Nephron (organoid): ENCODE data around the gene SH3YL1.

Experiments used
- H3K27ac Mint-ChIP-seq, 3 experiments: 2 replicates each; pipeline ENCODE4 v1.8.0; 2020; ENCODE audit warnings: mixed read lengths in 3 of 3, mild to moderate bottlenecking in 2 of 3, moderate library complexity in 1 of 3
- H3K27me3 Mint-ChIP-seq: 2 replicates; pipeline ENCODE4 v1.8.0; 2021; ENCODE audit warnings: low read depth, mild to moderate bottlenecking, moderate library complexity, mixed read lengths
- H3K36me3 Mint-ChIP-seq: 2 replicates; pipeline ENCODE4 v1.8.0; 2020; ENCODE audit warnings: low read depth, mixed read lengths
- H3K4me1 Mint-ChIP-seq: 2 replicates; pipeline ENCODE4 v1.8.0; 2020; ENCODE audit warnings: mixed read lengths
- H3K4me3 Mint-ChIP-seq, 3 experiments: 2 replicates each; pipeline ENCODE4 v1.8.0; 2020; ENCODE audit warnings: mild to moderate bottlenecking in 3 of 3, mixed read lengths in 3 of 3, moderate library complexity in 2 of 3
- H3K9me3 Mint-ChIP-seq: 2 replicates; pipeline ENCODE4 v1.8.0; 2020; ENCODE audit warnings: mixed read lengths
- TF ChIP-seq, protein P1 (sequence below), 3 experiments: fragments of 200-600 bp; sonication (generic); IDR thresholded peaks; one replicate each; pipeline ENCODE4 v1.5.0; 2021; ENCODE audit warnings: antibody characterized with exemption in 3 of 3; ENCODE audit not compliant: unreplicated experiment in 3 of 3

SH3YL1 gene

DNA sequence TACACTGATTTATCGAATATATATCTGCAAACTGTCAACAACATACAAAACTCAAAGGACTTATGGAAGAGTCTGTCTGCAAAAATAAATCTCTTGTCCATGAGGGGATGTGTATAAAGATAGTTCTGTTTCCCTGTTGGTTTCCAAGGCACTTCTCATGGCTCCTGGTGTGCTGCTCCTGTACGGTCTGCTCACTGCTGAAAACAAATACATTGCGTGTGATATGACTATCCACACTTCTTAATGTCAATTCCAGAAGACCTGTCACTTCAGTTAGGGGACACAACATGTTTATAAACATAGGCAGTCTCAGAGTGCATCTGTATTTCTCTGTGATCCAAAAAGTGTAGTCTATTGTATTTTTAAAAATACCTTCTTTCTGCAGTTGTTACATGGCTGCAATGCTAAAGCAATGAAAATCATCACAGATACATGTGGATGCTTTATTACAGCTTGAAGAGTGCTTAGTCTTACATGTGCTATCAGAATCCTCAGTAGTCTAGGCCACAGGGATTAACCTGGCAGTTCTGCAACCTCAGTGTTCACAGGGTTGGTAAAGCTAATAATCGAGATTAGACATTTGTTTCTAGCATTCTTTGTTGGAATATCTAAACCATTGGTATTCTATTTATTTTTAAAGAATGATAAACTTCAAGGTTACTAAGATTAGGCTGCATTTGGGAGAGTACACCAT lies 16.3 kb upstream of the SH3YL1 start:
- Mint-ChIP-seq H3K4me1 (no peaks in the 10 kb centered on the region), H3K4me3 (no peak overlapping the region), H3K36me3 (peaks cover 60% of the 10 kb centered on the region), H3K9me3 (no peaks in the 10 kb centered on the region), H3K27me3 (peaks cover 12% of the 10 kb centered on the region), H3K27ac (peak overlapping the region in 1 of 3 experiments; percentile 74)
- TF ChIP-seq, protein P1, sequence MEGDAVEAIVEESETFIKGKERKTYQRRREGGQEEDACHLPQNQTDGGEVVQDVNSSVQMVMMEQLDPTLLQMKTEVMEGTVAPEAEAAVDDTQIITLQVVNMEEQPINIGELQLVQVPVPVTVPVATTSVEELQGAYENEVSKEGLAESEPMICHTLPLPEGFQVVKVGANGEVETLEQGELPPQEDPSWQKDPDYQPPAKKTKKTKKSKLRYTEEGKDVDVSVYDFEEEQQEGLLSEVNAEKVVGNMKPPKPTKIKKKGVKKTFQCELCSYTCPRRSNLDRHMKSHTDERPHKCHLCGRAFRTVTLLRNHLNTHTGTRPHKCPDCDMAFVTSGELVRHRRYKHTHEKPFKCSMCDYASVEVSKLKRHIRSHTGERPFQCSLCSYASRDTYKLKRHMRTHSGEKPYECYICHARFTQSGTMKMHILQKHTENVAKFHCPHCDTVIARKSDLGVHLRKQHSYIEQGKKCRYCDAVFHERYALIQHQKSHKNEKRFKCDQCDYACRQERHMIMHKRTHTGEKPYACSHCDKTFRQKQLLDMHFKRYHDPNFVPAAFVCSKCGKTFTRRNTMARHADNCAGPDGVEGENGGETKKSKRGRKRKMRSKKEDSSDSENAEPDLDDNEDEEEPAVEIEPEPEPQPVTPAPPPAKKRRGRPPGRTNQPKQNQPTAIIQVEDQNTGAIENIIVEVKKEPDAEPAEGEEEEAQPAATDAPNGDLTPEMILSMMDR (IDR thresholded peaks at IDR 0.05; ENCODE audit: unreplicated experiment in 3 of 3) = no peak

DNA sequence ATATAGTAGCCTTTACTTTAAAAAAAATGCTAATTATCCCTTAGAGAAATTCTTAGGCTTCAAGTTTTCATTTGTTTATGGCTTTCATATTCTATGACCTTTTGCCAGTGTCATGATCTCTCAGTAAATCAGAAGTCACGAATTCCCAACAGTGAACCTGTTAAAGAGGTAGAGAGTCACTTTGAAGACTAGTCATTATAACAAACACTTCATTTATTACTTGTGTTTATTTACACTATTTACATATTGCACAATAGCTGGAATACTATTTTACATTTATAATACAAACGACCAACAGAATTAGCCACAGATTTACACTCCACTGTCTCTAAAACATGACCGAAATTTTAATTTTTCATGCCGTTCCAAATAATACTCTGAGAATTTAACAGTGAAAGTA lies 15.5 kb upstream of the SH3YL1 start:
- Mint-ChIP-seq H3K9me3 (no peaks in the 10 kb centered on the region), H3K36me3 (peaks cover 64% of the 10 kb centered on the region), H3K27ac (no peak overlapping the region), H3K4me3 (no peak overlapping the region), H3K27me3 (peaks cover 7% of the 10 kb centered on the region), H3K4me1 (no peaks in the 10 kb centered on the region)
- TF ChIP-seq, protein P1 (IDR thresholded peaks at IDR 0.05; ENCODE audit: unreplicated experiment in 3 of 3) = no peak

DNA sequence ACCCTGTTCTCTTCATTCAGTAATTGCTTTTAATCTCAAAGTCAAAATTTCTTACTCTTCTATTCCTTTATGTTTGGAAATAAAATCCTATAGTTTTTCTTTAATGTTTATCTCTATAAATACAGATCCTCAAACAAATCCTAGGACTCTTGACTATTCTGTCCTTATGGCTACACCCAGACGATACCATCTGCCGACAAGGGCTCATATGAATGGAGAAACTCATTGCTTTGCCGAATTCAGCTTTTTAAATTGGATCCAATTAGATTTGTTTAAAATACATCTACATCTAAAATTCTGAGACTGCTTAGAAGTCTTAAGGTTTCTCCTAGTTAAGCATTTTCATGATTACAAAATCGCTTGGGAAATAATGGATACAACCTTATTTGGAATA lies 15.1 kb upstream of the SH3YL1 start:
- H3K27ac Mint-ChIP-seq = no peak overlapping the region
- no peak overlapping the region for H3K4me3 Mint-ChIP-seq
- TF ChIP-seq, protein P1 (IDR thresholded peaks at IDR 0.05; ENCODE audit: unreplicated experiment in 3 of 3) = no peak
- no peaks in the 10 kb centered on the region for H3K9me3 Mint-ChIP-seq
- peaks cover 64% of the 10 kb centered on the region for H3K36me3 Mint-ChIP-seq
- H3K27me3 Mint-ChIP-seq = peaks cover 7% of the 10 kb centered on the region
- no peaks in the 10 kb centered on the region for H3K4me1 Mint-ChIP-seq

DNA sequence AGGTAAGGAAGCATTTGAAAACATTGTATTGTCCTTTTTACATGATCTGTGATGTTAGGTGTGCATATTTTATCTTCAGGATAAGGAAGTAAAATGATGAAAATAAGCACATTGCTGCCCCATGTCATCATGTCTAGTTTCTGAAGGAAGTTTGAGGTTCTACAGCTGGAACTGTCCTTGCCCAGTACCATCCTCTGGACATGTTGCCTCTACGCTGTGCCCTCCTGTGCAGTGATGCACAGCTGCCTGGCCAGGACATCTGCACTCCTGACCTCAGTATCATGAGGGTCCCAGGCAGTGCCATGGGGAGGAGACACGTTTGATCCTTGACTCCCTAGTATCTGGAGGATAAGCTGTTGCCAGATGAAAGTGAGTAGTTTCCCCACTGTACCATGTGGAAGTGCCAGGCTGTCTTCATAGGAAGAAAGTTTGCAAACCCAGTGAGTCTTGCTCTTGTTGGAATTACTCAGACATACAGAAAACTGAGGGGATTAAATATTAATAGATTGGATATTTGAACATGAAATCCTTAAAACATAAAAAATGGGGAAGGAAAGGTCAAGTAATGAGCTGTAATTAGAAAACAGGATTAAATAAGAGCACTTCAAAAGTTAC lies 14.6 kb upstream of the SH3YL1 start:
- Mint-ChIP-seq H3K4me1 (no peaks in the 10 kb centered on the region), H3K27ac (no peak overlapping the region), H3K27me3 (peaks cover 3% of the 10 kb centered on the region), H3K9me3 (no peaks in the 10 kb centered on the region), H3K4me3 (no peak overlapping the region), H3K36me3 (peaks cover 62% of the 10 kb centered on the region)
- TF ChIP-seq, protein P1 (IDR thresholded peaks at IDR 0.05; ENCODE audit: unreplicated experiment in 3 of 3) = no peak

DNA sequence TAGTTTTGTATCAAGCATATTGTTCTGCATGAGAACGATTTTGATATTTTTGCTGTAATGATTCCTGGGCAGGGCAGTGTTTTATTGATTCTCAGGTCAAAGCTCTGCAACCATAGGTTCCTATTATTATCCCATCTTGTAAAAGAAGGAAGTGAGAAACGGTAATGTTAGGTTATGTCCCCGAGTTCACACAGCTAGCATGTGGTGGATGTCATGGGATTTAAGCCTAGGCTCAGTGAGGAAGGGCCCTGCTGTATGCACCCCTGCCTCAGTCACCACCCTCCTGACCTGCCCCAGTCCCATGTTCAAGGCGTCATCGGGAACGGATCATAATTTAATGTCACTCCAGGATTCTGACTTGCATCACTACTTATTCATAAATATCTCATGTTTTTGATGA lies 11.6 kb upstream of the SH3YL1 start:
- H3K27ac Mint-ChIP-seq = no peak overlapping the region
- H3K4me3 Mint-ChIP-seq = no peak overlapping the region
- TF ChIP-seq, protein P1 (IDR thresholded peaks at IDR 0.05; ENCODE audit: unreplicated experiment in 3 of 3) = no peak
- peaks cover 5% of the 10 kb centered on the region for H3K4me1 Mint-ChIP-seq
- H3K9me3 Mint-ChIP-seq = no peaks in the 10 kb centered on the region
- H3K27me3 Mint-ChIP-seq = no peaks in the 10 kb centered on the region
- H3K36me3 Mint-ChIP-seq = peaks cover 59% of the 10 kb centered on the region

DNA sequence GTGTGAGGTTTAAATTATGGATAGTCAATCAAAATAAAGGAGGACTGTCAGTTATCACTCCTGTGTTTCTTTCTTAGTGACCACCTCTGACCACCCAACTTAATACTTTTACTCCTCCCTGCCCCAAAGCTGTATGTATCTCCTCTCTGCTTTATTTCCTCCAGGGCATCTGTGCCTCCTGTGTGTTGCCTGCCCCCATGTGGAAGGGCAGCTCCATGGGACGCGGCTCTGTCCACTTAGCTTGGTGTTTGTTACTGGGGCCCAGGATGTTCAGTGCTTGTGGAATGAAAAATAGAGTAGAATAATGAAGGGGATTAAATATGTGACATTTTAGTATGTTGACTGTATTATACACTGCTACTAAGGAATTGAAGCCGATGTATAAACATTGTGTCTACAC lies 10.7 kb upstream of the SH3YL1 start:
- peaks cover 13% of the 10 kb centered on the region for H3K4me1 Mint-ChIP-seq
- H3K27me3 Mint-ChIP-seq = no peaks in the 10 kb centered on the region
- peaks cover 60% of the 10 kb centered on the region for H3K36me3 Mint-ChIP-seq

More for the DNA sequence above, 10.7 kb upstream of the SH3YL1 start:
- Mint-ChIP-seq H3K4me3 (no peak overlapping the region), H3K9me3 (no peaks in the 10 kb centered on the region), H3K27ac (no peak overlapping the region)
- TF ChIP-seq, protein P1 (IDR thresholded peaks at IDR 0.05; ENCODE audit: unreplicated experiment in 3 of 3) = no peak
